A549 (cell line): Measurements from ENCODE around the gene PIM1. TPM values are rescaled to one million over a fixed set of nuclear protein-coding genes. Genes with fewer than 3 reads are reported as not detected.

Source experiments
- ATAC-seq, 2 experiments: fragments of 200-7000 bp in 1 of 2; fragments of >200 bp in 1 of 2; cut with Nextera tagmentation in 1 of 2; cut with Tn5 transposase in 1 of 2; 3 replicates each; pipeline versions ENCODE4 v1.8.0 to v1.9.1; 2018 to 2020; ENCODE audit warnings: mild to moderate bottlenecking in 1 of 2, moderate library complexity in 1 of 2
- CTCF ChIA-PET: fragments of 300-600 bp; sonication (Branson Sonifier 250); formaldehyde crosslinking; extraction: SDS; loops from one replicate; lab custom pipeline; 2021; ENCODE audit warnings: antibody characterized with exemption, inconsistent platforms; lab: Yijun Ruan, JAX
- POLR2A ChIA-PET: fragments of 350-600 bp; formaldehyde crosslinking; extraction: SDS; loops from one replicate; lab custom pipeline; 2021; ENCODE audit warnings: antibody characterized with exemption, inconsistent platforms; lab: Yijun Ruan, JAX
- DNase-seq, 2 experiments: peaks; one replicate each; pipeline versions ENCODE4 v3.0.0 to v3.0.0-alpha.2; 2011 to 2016; ENCODE audit warnings: low read depth in 1 of 2, low spot score in 1 of 2
- FAIRE-seq: peaks from 2 replicates; lab custom pipeline; 2011; peaks lifted over from hg19 to GRCh38; lab: Jason Lieb, UNC
- H3K27ac ChIP-seq, 2 experiments: fragments of >200 bp; sonication (Bioruptor Twin); formaldehyde crosslinking; 3 replicates each; pipeline ENCODE4 v1.5.1; 2016 to 2017
- H3K4me1 ChIP-seq: fragments of >200 bp; sonication (Bioruptor Twin); formaldehyde crosslinking; 3 replicates; pipeline ENCODE4 v1.6.1; 2016
- H3K4me2 ChIP-seq: fragments of >200 bp; sonication (Bioruptor Twin); formaldehyde crosslinking; 3 replicates; pipeline ENCODE4 v1.6.1; 2016
- H3K4me3 ChIP-seq: fragments of >200 bp; sonication (Bioruptor Twin); formaldehyde crosslinking; 3 replicates; pipeline ENCODE4 v1.5.1; 2016
- H3K9me3 ChIP-seq: fragments of >200 bp; sonication (Bioruptor Twin); formaldehyde crosslinking; 3 replicates; pipeline ENCODE4 v1.6.1; 2016
- BHLHE40 ChIP-seq: IDR thresholded peaks from 2 replicates; pipeline ENCODE4 v1.6.1; 2012; ENCODE audit warnings: low read depth, low read length, inconsistent platforms
- CBX2 ChIP-seq: fragments of 200-600 bp; sonication (generic); IDR thresholded peaks from 2 replicates; pipeline ENCODE4 v1.6.1; 2016; ENCODE audit warnings: low read depth, mild to moderate bottlenecking, borderline replicate concordance
- CBX8 ChIP-seq: fragments of 200-600 bp; sonication (generic); IDR thresholded peaks from 2 replicates; pipeline ENCODE4 v1.6.1; 2016
- CHD4 ChIP-seq: fragments of 200-600 bp; sonication (generic); IDR thresholded peaks from 2 replicates; pipeline ENCODE4 v1.6.1; 2016; ENCODE audit warnings: antibody characterized with exemption, mild to moderate bottlenecking, borderline replicate concordance
- EHF ChIP-seq: fragments of 250-450 bp; sonication (Bioruptor Pico); IDR thresholded peaks from 2 replicates; pipeline ENCODE4 v1.5.0; 2020; ENCODE audit warnings: mild to moderate bottlenecking
- EHMT2 ChIP-seq: fragments of 200-600 bp; sonication (generic); IDR thresholded peaks from 2 replicates; pipeline ENCODE4 v1.6.1; 2016; ENCODE audit warnings: antibody characterized with exemption, low read depth, mild to moderate bottlenecking, moderate library complexity
- ESRRA ChIP-seq: fragments of 150-350 bp; IDR thresholded peaks from 2 replicates; pipeline ENCODE4 v1.6.1; 2014; ENCODE audit warnings: mild to moderate bottlenecking, low read length, borderline replicate concordance
- FOSB ChIP-seq: fragments of 250-450 bp; sonication (Bioruptor Pico); IDR thresholded peaks from 2 replicates; pipeline ENCODE4 v1.5.0; 2020; ENCODE audit warnings: mild to moderate bottlenecking, moderate library complexity
- GATA3 ChIP-seq: IDR thresholded peaks from 2 replicates; pipeline ENCODE4 v1.6.1; 2012; ENCODE audit warnings: borderline replicate concordance
- HEYL ChIP-seq: fragments of 250-450 bp; sonication (Bioruptor Pico); IDR thresholded peaks from 2 replicates; pipeline ENCODE4 v1.8.0; 2021; ENCODE audit warnings: mild to moderate bottlenecking, moderate library complexity
- HOXB5 ChIP-seq: fragments of 250-450 bp; sonication (Bioruptor Pico); IDR thresholded peaks from 2 replicates; pipeline ENCODE4 v1.5.0; 2020; ENCODE audit warnings: mild to moderate bottlenecking, moderate library complexity
- JUNB ChIP-seq: fragments of >200 bp; sonication (Bioruptor Twin); formaldehyde crosslinking; IDR thresholded peaks from 2 replicates; pipeline ENCODE4 v1.6.1; 2016
- NFE2L2 ChIP-seq: fragments of 150-350 bp; conservative IDR thresholded peaks from 2 replicates; pipeline ENCODE4 v1.6.1; 2014; ENCODE audit warnings: low read length
- NPAS2 ChIP-seq: fragments of 250-450 bp; sonication (Bioruptor Pico); IDR thresholded peaks from 2 replicates; pipeline ENCODE4 v1.8.0; 2022; ENCODE audit warnings: mild to moderate bottlenecking, moderate library complexity, borderline replicate concordance
- NR3C1 ChIP-seq: fragments of >200 bp; sonication (Bioruptor Twin); formaldehyde crosslinking; IDR thresholded peaks from 3 replicates; pipeline ENCODE4 v1.6.1; 2017
- POLR2AphosphoS2 ChIP-seq: conservative IDR thresholded peaks from 2 replicates; pipeline ENCODE4 v1.6.1; 2012; ENCODE audit warnings: low read length, improper control_type of control experiment, inconsistent platforms
- RAD21 ChIP-seq, 2 experiments: fragments of >200 bp in 1 of 2; sonication (Bioruptor Twin) in 1 of 2; formaldehyde crosslinking in 1 of 2; IDR thresholded peaks in 1 of 2; conservative IDR thresholded peaks in 1 of 2; 2 replicates in 1 of 2; 3 replicates in 1 of 2; pipeline ENCODE4 v1.6.1; 2012 to 2018; ENCODE audit warnings: inconsistent platforms in 1 of 2
- RARB ChIP-seq: fragments of 250-450 bp; sonication (Bioruptor Pico); IDR thresholded peaks from 2 replicates; pipeline ENCODE4 v1.8.0; 2021; ENCODE audit warnings: mild to moderate bottlenecking, moderate library complexity
- RFX5 ChIP-seq: fragments of 450-650 bp; IDR thresholded peaks from 2 replicates; pipeline ENCODE4 v1.7.1; 2014; ENCODE audit warnings: antibody characterized with exemption, mild to moderate bottlenecking, moderate library complexity
- RNF2 ChIP-seq: fragments of 200-600 bp; sonication (generic); IDR thresholded peaks from 2 replicates; pipeline ENCODE4 v1.6.1; 2016; ENCODE audit warnings: low read depth, mild to moderate bottlenecking, antibody characterized with exemption, moderate library complexity, borderline replicate concordance
- ZC3H11A ChIP-seq: fragments of 450-650 bp; IDR thresholded peaks from 2 replicates; pipeline ENCODE4 v1.6.1; 2014; ENCODE audit warnings: antibody characterized with exemption, mild to moderate bottlenecking
- ZNF302 ChIP-seq: fragments of 250-450 bp; sonication (Bioruptor Pico); IDR thresholded peaks from 2 replicates; pipeline ENCODE4 v1.9.0; 2021; ENCODE audit warnings: inconsistent platforms, mild to moderate bottlenecking, moderate library complexity
- WGBS: methylation state at CpG from one replicate; pipeline ENCODE4 v1.1.6; 2017; ENCODE audit errors: missing lambda C conversion rate; 5-methylcytosine and 5-hydroxymethylcytosine counted together
- polyA plus RNA-seq, 4 experiments: library from polyadenylated mRNA; depleted of rRNA in 3 of 4; stranded (reverse); fragments of >200 nt; fragmentation: RNase III in 1 of 4; extraction: RNeasy Plus Mini Kit Qiagen cat#74134 plus additional on column Dnase treatment in 1 of 4; gene quantifications; 2 replicates in 3 of 4; 3 replicates in 1 of 4; pipeline ENCODE4 v1.2.3, GENCODE V29; 2011 to 2017
- TF ChIP-seq, protein P1 (sequence below): IDR thresholded peaks from 2 replicates; pipeline ENCODE4 v1.6.1; 2012
- TF ChIP-seq, protein P2 (sequence below): IDR thresholded peaks from 2 replicates; pipeline ENCODE4 v1.6.1; 2012; ENCODE audit warnings: low read depth, borderline replicate concordance
- TF ChIP-seq, protein P3 (sequence below): fragments of 250-450 bp; sonication (Bioruptor Pico); IDR thresholded peaks from 2 replicates; pipeline ENCODE4 v1.5.0; 2020; ENCODE audit warnings: low read depth, mild to moderate bottlenecking, moderate library complexity
- TF ChIP-seq, protein P4 (sequence below): fragments of 250-450 bp; sonication (Bioruptor Pico); IDR thresholded peaks from 2 replicates; pipeline ENCODE4 v1.5.0; 2021; ENCODE audit warnings: mild to moderate bottlenecking, moderate library complexity, borderline replicate concordance
- TF ChIP-seq, protein P5 (sequence below): fragments of 450-650 bp; IDR thresholded peaks from 2 replicates; pipeline ENCODE4 v1.6.1; 2014; ENCODE audit warnings: antibody characterized with exemption

PIM1 gene
- polyA plus RNA-seq, 2 of the 4 experiments (the other 2 are of a cell fraction) = 15.4 to 19.0 TPM

DNA sequence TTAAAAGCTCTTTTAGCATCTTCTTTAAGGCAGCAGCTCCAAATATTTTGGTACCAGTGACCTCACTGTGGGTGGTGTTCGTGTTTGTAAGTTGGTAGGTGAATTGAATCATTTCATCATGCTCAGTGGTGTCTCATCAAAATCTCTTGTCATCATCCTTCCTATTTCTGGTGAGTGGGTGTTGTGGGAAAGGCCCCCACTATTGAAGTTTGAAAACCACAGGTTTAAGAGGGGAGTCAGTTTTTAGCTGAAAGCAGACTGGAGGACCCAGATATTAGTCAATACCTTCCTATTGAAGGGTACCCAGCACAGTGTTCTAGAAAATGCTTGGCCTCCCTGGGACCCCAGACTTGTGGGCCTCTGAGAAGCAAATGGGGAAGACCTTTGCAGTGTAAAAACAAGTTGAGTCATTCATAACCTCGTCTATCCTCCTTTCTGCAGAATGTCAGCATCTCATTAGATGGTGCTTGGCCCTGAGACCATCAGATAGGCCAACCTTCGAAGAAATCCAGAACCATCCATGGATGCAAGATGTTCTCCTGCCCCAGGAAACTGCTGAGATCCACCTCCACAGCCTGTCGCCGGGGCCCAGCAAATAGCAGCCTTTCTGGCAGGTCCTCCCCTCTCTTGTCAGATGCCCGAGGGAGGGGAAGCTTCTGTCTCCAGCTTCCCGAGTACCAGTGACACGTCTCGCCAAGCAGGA lies 3.7 kb downstream of the PIM1 start (continued):
- TF ChIP-seq CBX2 (no peak), HOXB5 (no peak), RNF2 (no peak), FOSB (CRISPR knock-in tag) (no peak)

DNA sequence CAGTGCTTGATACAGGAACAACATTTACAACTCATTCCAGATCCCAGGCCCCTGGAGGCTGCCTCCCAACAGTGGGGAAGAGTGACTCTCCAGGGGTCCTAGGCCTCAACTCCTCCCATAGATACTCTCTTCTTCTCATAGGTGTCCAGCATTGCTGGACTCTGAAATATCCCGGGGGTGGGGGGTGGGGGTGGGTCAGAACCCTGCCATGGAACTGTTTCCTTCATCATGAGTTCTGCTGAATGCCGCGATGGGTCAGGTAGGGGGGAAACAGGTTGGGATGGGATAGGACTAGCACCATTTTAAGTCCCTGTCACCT lies 4.2 kb downstream of the PIM1 start:
- TF ChIP-seq CHD4 = no peak
- no peak for TF ChIP-seq ZNF302 (CRISPR knock-in tag)
- TF ChIP-seq EHMT2 = no peak
- TF ChIP-seq ZC3H11A = no peak
- TF ChIP-seq, protein P1, sequence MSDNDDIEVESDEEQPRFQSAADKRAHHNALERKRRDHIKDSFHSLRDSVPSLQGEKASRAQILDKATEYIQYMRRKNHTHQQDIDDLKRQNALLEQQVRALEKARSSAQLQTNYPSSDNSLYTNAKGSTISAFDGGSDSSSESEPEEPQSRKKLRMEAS = no peak
- no peak for TF ChIP-seq RNF2
- TF ChIP-seq NFE2L2 = no peak
- TF ChIP-seq POLR2AphosphoS2 = no peak
- no peak for TF ChIP-seq JUNB
- no peak for TF ChIP-seq RARB
- TF ChIP-seq, protein P2, sequence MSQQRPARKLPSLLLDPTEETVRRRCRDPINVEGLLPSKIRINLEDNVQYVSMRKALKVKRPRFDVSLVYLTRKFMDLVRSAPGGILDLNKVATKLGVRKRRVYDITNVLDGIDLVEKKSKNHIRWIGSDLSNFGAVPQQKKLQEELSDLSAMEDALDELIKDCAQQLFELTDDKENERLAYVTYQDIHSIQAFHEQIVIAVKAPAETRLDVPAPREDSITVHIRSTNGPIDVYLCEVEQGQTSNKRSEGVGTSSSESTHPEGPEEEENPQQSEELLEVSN = no peak
- TF ChIP-seq, protein P3, sequence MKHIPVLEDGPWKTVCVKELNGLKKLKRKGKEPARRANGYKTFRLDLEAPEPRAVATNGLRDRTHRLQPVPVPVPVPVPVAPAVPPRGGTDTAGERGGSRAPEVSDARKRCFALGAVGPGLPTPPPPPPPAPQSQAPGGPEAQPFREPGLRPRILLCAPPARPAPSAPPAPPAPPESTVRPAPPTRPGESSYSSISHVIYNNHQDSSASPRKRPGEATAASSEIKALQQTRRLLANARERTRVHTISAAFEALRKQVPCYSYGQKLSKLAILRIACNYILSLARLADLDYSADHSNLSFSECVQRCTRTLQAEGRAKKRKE = no peak
- TF ChIP-seq, all 56 proteins: peak for 0
- ChIA-PET CTCF (interaction anchor here (0.5 to 18.4 kb wide), 7 partner anchors 8 to 154 kb away, joined by 4 to 449 read pairs (median 47); no protein-coding TSS in a partner anchor), POLR2A (no interaction called here)
- no peak for DNase-seq
- no peak overlapping the region for H3K27ac ChIP-seq
- WGBS = 92% methylated on average over 2 of the region's 3 CpGs
- no peaks in the 10 kb centered on the region for H3K9me3 ChIP-seq
- no peak for ATAC-seq
- no peak overlapping the region for H3K4me3 ChIP-seq
- H3K4me1 ChIP-seq = peaks cover 11% of the 10 kb centered on the region
- FAIRE-seq = no peak
- H3K4me2 ChIP-seq = no peak overlapping the region

DNA sequence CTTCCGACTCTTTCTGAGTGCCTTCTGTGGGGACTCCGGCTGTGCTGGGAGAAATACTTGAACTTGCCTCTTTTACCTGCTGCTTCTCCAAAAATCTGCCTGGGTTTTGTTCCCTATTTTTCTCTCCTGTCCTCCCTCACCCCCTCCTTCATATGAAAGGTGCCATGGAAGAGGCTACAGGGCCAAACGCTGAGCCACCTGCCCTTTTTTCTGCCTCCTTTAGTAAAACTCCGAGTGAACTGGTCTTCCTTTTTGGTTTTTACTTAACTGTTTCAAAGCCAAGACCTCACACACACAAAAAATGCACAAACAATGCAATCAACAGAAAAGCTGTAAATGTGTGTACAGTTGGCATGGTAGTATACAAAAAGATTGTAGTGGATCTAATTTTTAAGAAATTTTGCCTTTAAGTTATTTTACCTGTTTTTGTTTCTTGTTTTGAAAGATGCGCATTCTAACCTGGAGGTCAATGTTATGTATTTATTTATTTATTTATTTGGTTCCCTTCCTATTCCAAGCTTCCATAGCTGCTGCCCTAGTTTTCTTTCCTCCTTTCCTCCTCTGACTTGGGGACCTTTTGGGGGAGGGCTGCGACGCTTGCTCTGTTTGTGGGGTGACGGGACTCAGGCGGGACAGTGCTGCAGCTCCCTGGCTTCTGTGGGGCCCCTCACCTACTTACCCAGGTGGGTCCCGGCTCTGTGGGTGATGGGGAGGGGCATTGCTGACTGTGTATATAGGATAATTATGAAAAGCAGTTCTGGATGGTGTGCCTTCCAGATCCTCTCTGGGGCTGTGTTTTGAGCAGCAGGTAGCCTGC lies 4.8 kb downstream of the PIM1 start:
- no peak for FAIRE-seq
- no peak for DNase-seq
- H3K9me3 ChIP-seq = no peaks in the 10 kb centered on the region
- TF ChIP-seq RAD21 (conservative IDR thresholded peaks at IDR 0.05 in 1 of 2, IDR thresholded peaks at IDR 0.05 in 1 of 2) (no peak), NPAS2 (no peak), HEYL (CRISPR knock-in tag) (no peak), CBX8 (no peak), NR3C1 (no peak), BHLHE40 (no peak), RFX5 (no peak), EHF (CRISPR knock-in tag) (no peak), GATA3 (no peak), RNF2 (no peak), CBX2 (no peak), ESRRA (no peak)
- TF ChIP-seq, protein P4, sequence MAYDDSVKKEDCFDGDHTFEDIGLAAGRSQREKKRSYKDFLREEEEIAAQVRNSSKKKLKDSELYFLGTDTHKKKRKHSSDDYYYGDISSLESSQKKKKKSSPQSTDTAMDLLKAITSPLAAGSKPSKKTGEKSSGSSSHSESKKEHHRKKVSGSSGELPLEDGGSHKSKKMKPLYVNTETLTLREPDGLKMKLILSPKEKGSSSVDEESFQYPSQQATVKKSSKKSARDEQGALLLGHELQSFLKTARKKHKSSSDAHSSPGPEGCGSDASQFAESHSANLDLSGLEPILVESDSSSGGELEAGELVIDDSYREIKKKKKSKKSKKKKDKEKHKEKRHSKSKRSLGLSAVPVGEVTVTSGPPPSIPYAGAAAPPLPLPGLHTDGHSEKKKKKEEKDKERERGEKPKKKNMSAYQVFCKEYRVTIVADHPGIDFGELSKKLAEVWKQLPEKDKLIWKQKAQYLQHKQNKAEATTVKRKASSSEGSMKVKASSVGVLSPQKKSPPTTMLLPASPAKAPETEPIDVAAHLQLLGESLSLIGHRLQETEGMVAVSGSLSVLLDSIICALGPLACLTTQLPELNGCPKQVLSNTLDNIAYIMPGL (CRISPR knock-in tag) = no peak
- TF ChIP-seq, protein P5, sequence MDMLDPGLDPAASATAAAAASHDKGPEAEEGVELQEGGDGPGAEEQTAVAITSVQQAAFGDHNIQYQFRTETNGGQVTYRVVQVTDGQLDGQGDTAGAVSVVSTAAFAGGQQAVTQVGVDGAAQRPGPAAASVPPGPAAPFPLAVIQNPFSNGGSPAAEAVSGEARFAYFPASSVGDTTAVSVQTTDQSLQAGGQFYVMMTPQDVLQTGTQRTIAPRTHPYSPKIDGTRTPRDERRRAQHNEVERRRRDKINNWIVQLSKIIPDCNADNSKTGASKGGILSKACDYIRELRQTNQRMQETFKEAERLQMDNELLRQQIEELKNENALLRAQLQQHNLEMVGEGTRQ = no peak
- TF ChIP-seq, all 56 proteins: peak for 0
- CTCF ChIA-PET = interaction anchor here (1.2 to 18.4 kb wide), 7 partner anchors 8 to 155 kb away, joined by 3 to 449 read pairs (median 47); no protein-coding TSS in a partner anchor
- Histone ChIP-seq H3K4me3 (no peak overlapping the region), H3K4me1 (peaks cover 11% of the 10 kb centered on the region), H3K4me2 (no peak overlapping the region), H3K27ac (no peak overlapping the region)
- POLR2A ChIA-PET = interaction anchor here (1.4 kb wide), 1 partner anchor 44 kb away, joined by 3 read pairs; no protein-coding TSS in a partner anchor
- ATAC-seq = no peak
- 83% methylated on average over 10 of the region's 10 CpGs for WGBS
